ENCODE results near the gene IFITM10.

GRCh38 chr11:1692708-1693326 is 57.6 kb downstream of the IFITM10 start:
- TF ChIP-seq CTCF (IDR thresholded peaks at IDR 0.05) (no peak), POLR2A (IDR thresholded peaks at IDR 0.05) (no peak)
